ENCODE measurements around the gene ZBTB12.
"Not testable (repeated sequence)": the region's sequence is repeated elsewhere in the genome, so short reads cannot be mapped to it uniquely, and the experiment has no call there.

DNA sequence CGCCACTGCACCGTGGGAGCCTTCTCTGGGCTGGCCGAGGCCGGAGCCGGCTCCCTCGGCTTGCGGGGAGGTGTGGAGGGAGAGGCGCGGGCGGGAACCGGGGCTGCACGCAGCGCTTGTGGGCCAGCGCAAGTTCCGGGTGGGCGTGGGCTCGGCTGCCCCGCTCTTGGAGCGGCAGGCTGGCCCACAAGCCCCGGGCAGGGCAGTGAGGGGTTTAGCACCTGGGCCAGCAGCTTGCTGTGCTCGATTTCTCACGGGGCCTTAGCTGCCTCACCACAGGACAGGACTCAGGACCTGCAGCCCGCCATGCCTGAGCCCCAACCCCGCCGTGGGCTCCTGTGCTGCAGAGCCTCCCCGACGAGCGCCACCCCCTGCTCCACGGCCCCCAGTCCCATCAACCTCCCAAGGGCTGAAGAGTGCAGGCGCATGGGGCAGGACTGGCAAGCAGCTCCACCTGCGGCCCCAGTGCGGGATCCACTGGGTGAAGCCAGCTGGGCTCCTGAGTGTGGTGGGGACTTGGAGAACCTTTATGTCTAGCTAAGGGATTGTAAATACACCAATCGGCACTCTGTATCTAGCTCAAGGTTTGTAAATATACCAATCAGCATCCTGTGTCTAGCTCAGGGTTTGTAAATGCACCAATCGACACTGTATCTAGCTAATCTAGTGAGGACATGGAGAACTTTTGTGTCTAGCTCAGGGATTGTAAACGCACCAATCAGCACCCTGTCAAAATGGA, 49.7 kb downstream of the ZBTB12 start:
- TF ChIP-seq POLR2A (IDR thresholded peaks at IDR 0.05; ENCODE audit: low read length); GATA1 (IDR thresholded peaks at IDR 0.05; ENCODE audit: low read depth, low read length): not testable (repeated sequence)
